HEK293 (cell line): Measurements from ENCODE around the gene TEX36.

Source experiments
- CTCF ChIP-seq: fragments of 450-650 bp; formaldehyde crosslinking; IDR thresholded peaks from 2 replicates; pipeline ENCODE4 v1.5.1; 2016; ENCODE audit warnings: missing biosample characterization, missing genetic modification characterization
- ZBTB26 ChIP-seq: fragments of 450-650 bp; formaldehyde crosslinking; optimal IDR thresholded peaks from 2 replicates; pipeline ENCODE3; 2016; ENCODE audit warnings: missing biosample characterization, mild to moderate bottlenecking, missing genetic modification characterization
- ZNF274 ChIP-seq, 2 experiments: fragments of 200-500 bp in 1 of 2; fragments of 450-650 bp in 1 of 2; sonication (Bioruptor generic) in 1 of 2; formaldehyde crosslinking in 1 of 2; IDR thresholded peaks; 2 replicates each; pipeline versions ENCODE4 v1.5.1 to v1.6.1; 2014 to 2016; ENCODE audit warnings: borderline replicate concordance in 1 of 2, inconsistent platforms in 1 of 2, low read length in 1 of 2, missing biosample characterization in 1 of 2, missing genetic modification characterization in 1 of 2
- ZNF280D ChIP-seq: fragments of 450-650 bp; formaldehyde crosslinking; IDR thresholded peaks from 2 replicates; pipeline ENCODE4 v1.5.1; 2016; ENCODE audit warnings: missing biosample characterization, missing genetic modification characterization
- ZNF423 ChIP-seq: fragments of 450-650 bp; formaldehyde crosslinking; IDR thresholded peaks from 2 replicates; pipeline ENCODE4 v1.5.1; 2016; ENCODE audit warnings: missing biosample characterization, missing genetic modification characterization
- ZNF623 ChIP-seq: fragments of 450-650 bp; formaldehyde crosslinking; IDR thresholded peaks from 2 replicates; pipeline ENCODE4 v1.5.1; 2016; ENCODE audit warnings: missing biosample characterization, missing genetic modification characterization

GRCh38 chr10:125709553-125710474 lies 26.9 kb upstream of the TEX36 start:
- no peak for TF ChIP-seq ZBTB26
- no peak for TF ChIP-seq ZNF274 (IDR thresholded peaks at IDR 0.05; ENCODE audit: low read length)
- no peak for TF ChIP-seq ZNF274 (tag by site-specific recombination; IDR thresholded peaks at IDR 0.05; ENCODE audit: borderline replicate concordance)
- TF ChIP-seq ZNF423: no peak
- TF ChIP-seq ZNF280D: no peak
- TF ChIP-seq CTCF (tag by site-specific recombination): no peak
- TF ChIP-seq ZNF623 (tag by site-specific recombination): no peak
